GM12892 (cell line): ENCODE results near the gene ATP6V0A4.

Experiments
- POLR2A ChIP-seq: IDR thresholded peaks from 2 replicates; pipeline ENCODE4 v1.6.1; 2011; ENCODE audit warnings: low read depth, low read length, control low read depth
- POLR2AphosphoS5 ChIP-seq: IDR thresholded peaks from 2 replicates; pipeline ENCODE4 v1.6.1; 2011; ENCODE audit warnings: low read depth, low read length, control low read depth

GRCh38 chr7:138821912-138822311 lies 23.9 kb upstream of the ATP6V0A4 start:
- no peak for TF ChIP-seq POLR2AphosphoS5
- TF ChIP-seq POLR2A = no peak
